Hepatic stellate cell (primary cell): Measurements from ENCODE around the gene ZDBF2.
A peak's percentile ranks its signal among the peaks of the same experiment; 100 is the strongest.
"Not testable (repeated sequence)": the region's sequence is repeated elsewhere in the genome, so short reads cannot be mapped to it uniquely, and the experiment has no call there.

Experiments
- DNase-seq: peaks from one replicate; pipeline ENCODE4 v3.0.0; 2011; ENCODE audit warnings: low spot score

ZDBF2 gene

DNA sequence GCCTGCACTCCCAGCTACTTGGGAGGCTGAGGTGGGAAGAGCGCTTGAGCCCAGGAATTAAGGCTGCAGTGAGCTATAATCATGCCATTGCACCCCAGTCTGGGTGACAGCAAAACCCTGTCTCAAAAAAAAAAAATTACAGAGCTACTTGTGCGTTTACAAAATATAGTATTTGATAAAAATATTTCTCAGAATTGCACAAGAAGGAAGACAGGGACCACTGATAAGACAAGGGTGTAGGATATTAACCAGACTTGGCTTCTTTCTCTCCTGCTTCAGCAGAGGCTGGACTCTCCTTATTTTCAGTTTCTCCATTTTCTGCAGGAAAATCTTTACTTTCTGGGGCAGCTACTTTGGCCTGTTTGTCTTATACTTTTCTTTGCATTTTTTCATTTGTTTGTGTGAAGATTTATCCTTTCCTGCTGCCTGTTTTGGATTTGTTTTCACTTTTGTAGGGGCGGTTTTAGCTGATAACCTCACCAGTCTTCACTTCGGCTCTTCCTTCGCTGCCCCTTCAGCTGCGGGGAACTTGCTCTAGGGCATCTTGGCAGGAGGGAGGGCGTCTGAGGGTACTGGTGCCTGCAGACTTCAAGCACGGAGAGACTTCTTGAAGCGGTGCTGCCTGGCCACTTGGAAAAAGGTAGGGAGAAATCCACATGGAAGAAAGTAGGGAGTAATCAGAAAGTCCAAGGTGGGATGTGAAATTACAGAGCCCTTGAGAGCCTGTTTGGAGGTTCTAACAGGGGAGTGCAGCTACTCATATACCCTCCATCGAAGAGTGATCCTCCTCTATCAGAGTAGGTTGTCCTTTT is 14.9 kb upstream of the ZDBF2 start:
- no peak for DNase-seq

DNA sequence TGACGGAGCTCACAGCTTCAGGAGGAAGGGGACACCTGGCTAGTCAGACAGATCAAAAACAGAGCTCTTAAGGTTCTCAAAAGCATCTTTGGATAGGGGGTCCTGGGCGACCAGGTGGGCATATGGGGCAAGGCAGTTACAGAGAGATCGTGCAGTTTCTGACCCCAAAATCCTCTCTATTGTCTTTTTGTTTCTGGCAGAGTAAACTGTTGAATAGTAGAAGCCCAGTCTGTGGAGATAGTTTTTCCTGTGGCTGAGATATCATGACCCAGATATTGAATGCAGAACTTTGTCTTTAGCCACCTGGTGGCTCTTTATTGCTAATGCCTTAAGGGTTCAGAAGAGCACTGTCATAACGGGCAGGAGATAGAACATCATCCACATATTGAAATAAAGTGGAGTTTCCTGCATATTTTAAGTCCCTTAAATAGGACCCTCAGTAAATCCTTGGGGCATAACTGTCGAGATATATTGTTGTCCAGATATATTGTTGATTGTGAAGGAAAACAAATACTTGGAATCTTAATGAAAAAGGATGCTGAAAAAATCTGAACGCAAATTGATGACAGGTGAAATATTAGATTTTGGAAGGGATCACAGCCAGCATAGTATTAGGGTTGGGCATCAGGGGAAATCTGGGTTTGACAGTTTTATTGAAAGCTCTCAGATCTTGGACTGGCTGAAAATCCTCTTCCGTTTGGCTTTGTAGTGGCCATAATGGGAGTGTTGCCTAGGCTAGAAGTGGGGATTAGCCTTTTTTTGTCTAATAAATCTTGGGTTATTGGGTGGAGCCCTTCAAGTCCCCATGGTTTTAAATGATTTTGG is 14.1 kb upstream of the ZDBF2 start:
- DNase-seq, result peak; percentile 56

DNA sequence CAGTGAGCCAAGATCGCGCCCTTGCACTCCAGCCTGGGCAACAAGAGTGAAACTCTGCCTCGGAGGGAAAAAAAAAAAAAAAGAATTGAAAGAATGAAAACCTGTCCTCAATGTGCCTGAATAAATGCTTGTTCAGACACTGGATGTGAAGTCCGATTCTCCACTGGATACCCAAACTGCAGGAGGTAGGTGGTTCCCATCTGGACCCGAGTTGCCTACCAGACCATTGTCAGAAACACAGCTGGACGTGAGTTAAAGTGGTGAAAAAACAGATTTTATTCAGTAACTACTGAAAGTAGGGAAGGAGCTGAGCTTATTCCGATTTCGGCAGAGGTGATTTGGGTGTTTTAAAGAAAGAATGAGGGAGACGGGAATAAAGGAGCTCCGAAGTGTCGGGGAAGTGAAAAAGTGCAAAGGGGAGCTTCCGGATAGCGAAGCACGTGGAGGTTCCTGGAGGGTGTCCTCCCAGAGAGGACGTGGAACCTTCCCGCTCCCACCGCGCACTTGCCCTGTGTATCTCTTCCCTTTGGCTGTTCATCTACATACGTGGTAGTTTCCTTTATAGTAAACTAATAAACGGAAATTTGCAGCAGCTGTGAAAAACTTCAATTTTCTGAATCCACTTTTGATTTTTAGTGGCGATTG is 10.4 kb upstream of the ZDBF2 start:
- no peak for DNase-seq

DNA sequence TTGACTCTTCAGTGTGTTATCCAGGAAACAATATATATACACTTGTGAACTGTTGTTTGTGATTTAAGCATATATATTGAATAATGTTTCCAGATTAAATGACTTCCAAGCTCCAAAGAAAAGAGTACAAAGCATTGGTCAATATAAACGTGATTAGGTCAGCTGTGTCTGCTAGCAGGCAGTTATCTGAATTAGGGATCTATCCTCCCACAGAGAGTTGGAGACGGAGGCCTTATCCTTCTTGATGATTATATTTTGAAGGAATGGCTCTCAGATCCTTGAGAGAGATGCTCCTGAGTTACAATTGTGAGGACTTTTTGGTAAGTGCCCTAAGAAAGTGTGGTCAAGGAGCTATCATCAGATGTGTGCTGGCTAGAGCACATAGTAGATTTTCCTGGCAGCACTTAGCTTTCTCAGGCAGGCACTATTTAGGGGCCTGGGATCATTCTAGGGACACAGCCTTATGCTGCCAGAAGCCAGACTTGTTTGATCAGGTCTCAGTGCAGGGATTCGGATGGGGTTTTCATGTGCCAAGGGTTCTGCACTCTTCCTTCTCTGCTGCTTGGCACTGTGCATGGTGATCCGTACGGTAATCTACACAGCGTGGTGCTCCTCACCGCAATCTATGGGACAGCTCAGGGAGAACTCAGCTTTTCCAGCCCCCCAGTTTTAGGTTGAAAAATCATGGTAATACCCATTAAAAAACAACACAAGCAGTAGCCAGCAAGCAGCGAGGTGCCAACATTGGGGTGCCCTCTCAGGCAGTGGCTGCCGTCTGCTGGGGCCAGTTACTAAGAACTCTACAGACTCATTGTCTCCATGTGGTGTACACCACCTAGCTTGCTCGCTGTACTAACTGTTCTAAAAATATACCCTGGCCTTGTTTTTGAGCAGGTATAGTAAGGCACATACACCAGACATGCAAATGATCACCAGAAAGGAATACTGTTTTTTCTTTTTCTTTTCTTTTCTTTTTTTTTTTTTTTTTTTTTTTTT is 8.0 kb upstream of the ZDBF2 start:
- no peak for DNase-seq

DNA sequence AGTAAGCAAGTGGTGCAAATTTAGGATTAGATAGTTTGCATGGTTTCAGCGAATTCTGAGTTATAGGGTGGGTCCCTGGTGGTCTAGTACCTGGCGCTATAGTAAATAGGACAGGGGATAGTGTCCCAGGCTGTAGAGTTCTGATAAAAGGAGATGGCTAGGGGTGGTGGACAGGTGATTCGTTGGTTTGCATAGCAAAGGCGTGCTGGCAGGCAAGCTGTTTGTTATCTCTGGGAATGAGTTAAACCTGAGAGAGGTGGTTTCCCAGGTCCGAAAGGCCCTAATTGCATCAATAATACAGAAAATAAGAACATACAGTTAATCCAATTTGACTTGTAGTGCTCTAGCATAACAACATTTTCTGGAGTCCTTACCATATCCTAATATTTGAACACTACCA is 6.9 kb upstream of the ZDBF2 start:
- no peak for DNase-seq

DNA sequence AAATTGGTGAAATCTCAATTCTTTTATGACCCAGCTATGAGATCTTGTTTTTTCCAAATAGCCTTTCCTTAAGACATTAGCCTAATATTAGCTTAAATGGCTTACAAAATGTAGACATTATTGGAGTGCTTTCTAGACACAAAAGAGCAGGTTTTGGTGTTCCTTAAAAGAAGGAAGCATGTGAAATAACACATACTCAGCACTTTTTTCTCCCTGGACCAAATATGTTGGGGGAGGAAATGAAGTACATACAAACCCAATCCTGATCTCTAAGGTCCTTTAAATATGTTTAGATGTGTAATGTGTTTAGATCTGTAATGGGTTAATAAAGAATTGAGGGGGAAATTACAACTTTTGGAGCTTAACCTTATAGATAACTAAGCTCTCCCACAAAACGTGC is 3.4 kb upstream of the ZDBF2 start:
- DNase-seq, result no peak

DNA sequence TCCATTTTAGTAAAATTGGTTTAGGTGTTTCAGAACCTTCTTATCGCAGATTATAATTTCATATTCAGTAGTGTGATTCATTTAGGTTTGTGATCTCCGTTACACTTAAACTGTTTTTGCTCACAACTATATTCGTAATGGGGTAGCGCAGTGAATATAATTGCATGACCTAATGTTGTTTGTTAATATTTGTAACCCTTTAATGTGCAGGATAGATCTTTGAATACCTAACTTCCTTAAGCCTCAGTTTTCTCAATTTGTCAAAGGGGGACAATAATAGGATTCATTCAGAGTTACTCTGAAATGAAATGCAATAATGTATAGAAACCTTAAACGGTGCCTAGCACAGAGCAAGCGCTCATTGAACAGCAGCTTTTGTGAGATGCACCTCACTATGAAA is 558 bp upstream of the ZDBF2 start:
- no peak for DNase-seq

DNA sequence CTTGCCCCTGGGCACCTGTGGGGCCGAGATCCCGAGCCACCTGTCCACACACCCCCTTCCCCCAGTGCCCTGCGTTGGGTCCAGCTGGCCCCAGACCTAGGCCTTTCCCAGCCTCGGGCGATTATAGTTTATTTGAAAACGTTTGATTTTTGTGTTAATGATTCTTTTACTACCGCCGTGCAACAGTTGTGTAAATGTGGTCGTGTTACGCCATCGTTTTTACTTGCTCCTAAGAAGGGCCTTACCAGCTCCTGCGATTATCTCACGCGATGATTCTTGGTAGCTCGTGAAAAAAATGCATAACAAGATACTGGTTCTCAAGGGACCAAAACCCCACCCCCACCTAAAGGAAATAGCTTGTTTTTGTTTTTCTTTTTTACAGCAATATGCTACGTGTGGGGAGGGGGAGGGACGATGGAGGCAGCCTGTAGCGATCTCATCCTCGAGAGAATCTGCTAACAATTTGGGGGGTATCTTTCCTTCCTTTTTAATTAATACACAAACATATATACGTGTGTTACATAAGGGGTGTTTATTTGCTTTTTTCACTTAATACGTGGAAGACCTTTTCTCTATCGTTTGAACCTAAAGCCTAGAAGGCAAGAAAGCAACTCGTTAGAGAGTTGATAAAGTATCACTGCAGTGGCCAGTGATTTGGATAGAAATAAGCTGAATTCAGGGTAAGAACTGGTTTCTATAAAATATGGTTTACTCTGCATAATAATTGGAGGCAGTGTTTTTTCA is 1.0 kb downstream of the ZDBF2 start:
- DNase-seq, result peak; percentile 37

DNA sequence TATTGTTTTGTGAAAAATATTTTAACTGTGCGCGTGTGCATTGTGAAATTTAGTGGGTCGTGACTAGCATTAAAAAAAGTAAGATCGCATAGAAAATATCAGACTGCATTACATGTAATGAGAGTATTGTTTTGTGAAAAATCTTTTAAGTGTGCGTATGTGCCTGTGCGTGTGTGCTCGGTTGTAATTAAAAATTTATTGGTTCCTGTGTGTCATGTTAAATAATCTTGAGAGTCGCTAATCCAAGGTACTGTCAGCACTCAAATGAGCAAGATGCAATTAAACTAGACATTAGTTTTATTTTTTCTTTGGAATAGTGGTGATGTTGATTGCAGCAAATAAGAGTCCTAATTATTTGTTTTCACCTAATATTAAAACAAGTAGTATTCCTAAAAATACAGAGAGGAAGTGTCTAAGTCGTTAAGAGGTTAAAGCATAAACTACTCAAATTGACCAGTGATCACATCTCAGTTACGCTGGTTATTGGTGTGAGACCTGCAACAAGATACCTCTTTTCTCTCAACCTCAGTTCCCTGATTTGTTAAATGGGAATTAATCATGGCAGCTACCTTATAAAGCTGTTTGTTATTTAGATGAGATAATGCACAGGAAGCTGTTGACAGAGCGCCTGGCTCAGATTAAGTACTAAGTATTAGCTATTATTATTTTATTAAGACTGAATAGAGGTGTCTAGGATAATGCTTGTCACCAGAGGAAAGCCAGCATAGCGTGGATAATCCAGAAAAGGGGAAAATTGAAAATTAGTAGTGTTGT is 1.9 kb downstream of the ZDBF2 start:
- DNase-seq, result no peak

DNA sequence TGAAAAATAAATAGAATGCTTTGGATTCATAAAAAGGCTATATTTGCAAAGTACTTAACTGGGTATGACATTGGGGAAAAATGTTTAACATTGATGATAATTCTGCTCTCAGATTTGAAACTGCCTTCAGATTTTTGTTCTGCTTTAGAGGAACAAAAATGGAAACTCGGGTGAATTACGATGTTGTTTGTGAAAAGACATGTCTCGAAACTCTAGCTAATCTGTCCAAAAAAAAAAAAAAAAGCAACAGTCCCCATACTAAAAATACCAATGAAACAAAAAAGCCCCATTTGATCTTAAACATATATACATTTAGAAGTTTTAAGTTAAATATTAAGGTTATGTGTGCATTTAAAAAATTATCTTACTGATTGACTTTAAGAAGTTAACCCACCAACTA is 3.0 kb downstream of the ZDBF2 start:
- no peak for DNase-seq

DNA sequence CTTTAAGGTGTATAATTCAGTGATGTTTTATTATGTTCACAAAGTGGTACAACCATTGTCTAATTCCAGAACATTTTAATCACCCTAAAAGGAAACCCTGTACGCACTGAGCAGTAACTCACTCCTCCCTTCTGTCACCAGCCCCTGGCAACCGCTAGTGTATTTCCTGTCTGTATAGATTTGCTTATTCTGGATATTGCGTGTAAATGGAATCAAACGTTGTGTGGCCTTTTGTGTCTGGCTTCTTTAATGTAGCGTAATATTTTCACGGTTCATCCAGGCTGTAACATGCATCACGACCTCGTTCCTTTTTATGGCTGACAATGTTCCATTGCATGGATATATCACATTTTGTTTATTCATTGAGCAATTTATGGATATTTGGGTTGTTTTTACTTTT is 8.3 kb downstream of the ZDBF2 start:
- no peak for DNase-seq

DNA sequence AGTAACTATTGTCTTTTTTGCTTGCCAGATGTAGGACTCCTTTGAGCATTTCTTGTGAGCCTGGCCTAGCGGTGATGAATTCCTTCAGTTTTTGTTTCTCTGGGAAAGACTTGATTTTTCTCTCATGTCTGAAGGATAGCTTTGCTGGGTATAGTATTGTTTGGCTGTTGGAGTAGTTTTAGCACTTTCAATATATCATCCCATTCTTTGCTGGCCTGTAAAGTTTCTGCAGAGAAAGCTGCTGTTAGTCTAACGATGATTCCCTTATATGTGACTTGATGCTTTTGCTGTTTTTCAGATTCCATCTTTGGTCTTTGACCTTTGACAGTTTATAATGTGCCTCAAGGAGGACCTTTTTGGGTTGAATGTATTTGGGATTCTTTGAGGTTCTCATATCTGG is 12.7 kb downstream of the ZDBF2 start:
- no peak for DNase-seq

DNA sequence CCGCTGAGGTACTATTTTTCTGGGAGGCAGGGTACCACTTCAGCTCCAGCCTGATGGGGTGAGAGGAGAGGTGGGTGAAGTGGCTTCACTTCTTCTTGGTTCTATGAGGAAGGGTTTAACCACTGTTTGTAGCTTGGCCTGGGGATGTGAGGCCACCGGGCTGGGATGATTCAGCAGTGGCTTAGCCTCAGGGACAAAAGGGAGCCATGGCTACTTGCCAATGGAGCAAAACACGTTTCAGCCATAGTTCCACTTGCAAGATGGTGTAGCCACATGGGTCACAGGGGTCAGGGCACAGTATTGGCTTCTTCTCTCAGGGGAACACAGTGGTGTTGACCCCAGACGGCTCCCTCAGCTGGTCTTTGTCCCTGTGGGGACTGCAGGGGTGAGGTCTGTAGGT is 14.9 kb downstream of the ZDBF2 start:
- DNase-seq, result no peak

DNA sequence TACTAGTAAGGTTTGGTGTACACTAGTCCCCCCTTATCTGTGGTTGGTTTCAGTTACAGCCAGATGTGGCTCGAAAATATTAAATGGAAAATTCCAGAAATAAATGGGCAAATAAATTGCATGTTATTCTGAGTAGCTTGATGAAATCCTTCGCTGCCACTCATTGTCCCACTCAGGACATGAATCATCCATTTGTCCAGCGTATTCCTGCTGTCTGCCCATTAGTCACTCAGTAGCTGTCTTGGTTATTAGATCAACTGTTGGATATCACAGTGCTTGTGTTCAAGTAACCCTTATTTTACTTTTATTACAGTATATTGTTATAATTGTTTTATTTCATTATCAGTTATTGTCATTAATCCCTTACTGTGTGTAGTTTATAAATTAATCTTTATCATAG is 21.7 kb downstream of the ZDBF2 start:
- DNase-seq, result no peak

DNA sequence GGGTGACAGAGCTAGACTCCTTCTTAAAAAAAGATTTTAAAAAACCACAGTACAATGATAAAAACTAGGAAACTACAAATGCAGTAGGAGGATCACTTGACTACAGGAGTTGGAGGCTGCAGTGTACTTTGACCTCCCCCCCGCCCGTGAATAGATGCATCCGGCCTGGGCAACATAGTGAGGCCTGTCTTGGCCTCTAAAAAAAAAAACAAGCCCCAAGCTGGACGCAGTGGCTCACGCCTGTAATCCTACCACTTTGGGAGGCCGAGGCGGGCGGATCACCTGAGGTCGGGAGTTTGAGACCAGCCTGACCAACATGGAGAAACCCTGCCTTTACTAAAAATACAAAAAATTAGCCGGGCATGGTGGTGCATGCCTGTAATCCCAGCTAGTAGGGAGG is 25.1 kb downstream of the ZDBF2 start:
- DNase-seq, result not testable (repeated sequence)

DNA sequence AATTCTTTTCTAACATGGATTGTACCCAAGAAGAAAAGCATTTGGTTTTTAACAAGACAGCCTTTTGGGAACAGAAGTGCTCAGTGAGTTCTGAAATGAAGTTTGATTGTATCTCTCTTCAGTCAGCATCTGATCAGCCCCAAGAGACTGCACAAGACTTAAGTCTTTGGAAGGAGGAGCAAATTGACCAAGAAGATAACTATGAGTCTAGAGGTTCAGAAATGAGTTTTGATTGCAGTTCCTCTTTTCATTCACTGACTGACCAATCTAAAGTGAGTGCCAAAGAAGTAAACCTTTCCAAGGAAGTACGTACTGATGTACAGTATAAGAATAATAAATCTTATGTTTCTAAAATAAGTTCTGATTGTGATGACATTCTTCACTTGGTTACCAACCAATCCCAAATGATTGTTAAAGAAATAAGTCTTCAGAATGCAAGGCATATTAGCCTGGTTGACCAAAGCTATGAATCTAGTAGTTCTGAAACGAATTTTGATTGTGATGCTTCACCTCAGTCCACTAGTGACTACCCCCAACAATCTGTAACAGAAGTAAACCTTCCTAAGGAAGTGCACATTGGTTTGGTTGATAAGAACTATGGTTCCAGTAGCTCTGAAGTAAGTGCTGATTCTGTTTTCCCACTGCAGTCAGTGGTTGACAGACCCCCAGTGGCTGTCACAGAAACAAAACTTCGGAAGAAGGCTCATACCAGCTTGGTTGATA is 31.2 kb downstream of the ZDBF2 start:
- DNase-seq, result no peak

DNA sequence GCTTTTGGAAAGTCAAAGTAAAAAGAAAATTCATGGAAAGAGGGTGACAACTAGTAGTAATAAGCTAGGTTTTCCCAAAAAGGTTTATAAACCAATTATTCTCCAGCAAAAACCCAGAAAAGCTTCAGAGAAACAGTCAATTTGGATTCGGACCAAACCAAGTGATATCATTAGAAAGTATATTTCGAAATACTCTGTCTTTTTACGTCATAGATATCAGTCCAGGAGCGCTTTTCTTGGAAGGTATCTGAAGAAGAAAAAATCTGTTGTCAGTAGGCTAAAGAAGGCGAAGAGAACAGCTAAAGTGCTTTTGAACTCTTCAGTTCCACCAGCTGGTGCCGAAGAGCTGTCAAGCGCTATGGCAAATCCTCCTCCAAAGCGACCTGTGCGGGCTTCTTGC is 36.6 kb downstream of the ZDBF2 start:
- DNase-seq, result no peak

DNA sequence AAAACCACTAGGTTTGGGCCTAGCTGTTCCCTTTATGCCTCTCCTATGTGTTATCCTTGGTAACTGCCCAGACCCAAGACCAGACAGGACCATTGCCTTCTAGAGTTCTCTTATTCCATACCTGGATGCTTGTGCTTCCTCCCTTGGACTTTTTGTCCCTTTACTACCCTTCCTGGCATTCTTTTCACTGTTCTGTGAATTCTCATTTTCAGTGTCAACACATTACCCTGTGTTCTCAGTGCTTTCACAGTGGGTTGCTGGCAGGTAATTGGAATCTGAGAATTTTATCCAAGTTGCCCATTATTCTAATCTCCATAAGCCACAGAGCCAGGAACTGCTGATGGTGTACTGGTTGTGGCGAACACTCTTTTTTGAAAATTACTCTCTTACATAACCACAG is 41.7 kb downstream of the ZDBF2 start:
- no peak for DNase-seq

DNA sequence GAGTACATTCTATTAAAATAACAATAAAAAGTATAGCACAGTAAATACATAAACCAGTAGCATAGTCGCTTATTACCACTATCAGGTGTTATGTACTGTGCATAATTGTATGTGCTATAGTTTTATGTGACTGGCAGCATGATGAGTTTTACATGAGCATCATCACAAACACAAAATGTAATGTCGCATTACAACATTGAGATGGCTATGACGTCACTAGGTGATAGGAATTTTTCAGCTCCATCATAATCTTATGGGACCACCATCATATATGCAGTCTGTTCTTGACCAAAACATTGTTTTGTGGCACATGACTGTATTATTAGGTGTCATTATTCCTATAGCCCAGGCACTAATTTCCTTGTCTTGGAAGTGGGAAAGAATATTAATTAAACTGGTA is 48.6 kb downstream of the ZDBF2 start:
- DNase-seq, result no peak

DNA sequence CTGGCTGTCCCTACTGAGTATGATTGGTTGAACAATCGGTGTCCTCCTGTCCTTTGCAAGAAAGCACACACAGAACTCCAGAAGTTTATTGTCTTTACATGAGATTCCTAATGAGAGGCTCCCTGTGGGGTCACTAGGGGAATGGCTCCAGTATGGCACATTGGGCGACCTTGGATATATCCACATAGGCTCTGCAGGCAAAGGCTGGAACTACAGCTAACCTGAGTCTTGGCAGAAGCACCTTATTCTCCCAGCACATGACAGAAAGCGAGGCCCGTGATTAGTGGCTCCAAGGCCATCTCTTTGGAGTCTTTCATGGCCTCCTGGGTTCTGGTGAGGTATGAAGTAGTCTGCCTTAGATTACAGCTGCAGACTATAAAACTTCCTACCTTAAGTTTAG is 49.0 kb downstream of the ZDBF2 start:
- DNase-seq, result no peak
